ENCODE data around the gene MRPL39.
"Not testable (repeated sequence)": the region's sequence is repeated elsewhere in the genome, so short reads cannot be mapped to it uniquely, and the experiment has no call there.

The MRPL39 gene

DNA sequence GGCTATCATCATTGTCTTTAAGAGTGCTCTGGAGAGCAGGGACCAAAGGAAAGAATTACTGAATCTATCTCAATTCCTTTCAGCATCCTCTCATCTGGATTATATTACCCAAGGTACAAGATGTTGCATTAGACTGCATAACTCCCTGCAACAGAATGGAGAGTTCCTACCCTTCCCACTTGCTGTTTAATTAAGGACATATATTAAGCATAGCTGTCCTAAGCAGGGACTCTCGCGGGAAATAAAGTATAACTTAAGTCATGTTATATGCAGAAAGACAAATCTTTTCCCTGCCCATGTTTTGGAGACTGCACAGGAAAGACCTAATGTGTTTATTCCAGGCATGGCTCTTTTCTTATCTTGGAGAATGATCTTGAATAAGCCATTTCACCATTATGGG, 25.0 kb upstream of the MRPL39 start:
- no peak overlapping the region for H3K27ac ChIP-seq
- TF ChIP-seq, protein P1, sequence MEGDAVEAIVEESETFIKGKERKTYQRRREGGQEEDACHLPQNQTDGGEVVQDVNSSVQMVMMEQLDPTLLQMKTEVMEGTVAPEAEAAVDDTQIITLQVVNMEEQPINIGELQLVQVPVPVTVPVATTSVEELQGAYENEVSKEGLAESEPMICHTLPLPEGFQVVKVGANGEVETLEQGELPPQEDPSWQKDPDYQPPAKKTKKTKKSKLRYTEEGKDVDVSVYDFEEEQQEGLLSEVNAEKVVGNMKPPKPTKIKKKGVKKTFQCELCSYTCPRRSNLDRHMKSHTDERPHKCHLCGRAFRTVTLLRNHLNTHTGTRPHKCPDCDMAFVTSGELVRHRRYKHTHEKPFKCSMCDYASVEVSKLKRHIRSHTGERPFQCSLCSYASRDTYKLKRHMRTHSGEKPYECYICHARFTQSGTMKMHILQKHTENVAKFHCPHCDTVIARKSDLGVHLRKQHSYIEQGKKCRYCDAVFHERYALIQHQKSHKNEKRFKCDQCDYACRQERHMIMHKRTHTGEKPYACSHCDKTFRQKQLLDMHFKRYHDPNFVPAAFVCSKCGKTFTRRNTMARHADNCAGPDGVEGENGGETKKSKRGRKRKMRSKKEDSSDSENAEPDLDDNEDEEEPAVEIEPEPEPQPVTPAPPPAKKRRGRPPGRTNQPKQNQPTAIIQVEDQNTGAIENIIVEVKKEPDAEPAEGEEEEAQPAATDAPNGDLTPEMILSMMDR (IDR thresholded peaks at IDR 0.05), result no peak
- no peak for TF ChIP-seq ZFX (IDR thresholded peaks at IDR 0.05; ENCODE audit: borderline replicate concordance)

DNA sequence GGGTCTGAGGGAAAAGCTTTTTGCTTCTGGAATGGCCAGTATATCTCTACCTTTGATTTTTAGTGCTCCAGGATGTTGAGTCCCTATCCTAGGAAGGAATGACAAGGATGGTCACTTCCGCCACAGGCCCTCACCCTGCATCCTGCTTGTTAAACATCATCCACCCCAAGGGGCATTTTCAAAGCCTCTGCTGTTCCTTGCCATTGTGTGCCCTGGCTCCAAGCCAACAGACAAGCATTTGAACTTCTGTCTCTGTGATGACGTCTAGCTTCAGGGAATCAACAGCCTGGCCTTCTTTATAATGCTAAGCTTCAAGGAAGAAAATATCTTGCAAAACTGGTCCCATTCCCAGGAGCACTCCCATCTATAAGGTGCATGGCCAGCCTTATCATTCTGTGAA, 19.5 kb upstream of the MRPL39 start:
- H3K27ac ChIP-seq, result no peak overlapping the region
- no peak for TF ChIP-seq ZFX (IDR thresholded peaks at IDR 0.05; ENCODE audit: borderline replicate concordance)
- TF ChIP-seq, protein P1 (IDR thresholded peaks at IDR 0.05), result no peak

DNA sequence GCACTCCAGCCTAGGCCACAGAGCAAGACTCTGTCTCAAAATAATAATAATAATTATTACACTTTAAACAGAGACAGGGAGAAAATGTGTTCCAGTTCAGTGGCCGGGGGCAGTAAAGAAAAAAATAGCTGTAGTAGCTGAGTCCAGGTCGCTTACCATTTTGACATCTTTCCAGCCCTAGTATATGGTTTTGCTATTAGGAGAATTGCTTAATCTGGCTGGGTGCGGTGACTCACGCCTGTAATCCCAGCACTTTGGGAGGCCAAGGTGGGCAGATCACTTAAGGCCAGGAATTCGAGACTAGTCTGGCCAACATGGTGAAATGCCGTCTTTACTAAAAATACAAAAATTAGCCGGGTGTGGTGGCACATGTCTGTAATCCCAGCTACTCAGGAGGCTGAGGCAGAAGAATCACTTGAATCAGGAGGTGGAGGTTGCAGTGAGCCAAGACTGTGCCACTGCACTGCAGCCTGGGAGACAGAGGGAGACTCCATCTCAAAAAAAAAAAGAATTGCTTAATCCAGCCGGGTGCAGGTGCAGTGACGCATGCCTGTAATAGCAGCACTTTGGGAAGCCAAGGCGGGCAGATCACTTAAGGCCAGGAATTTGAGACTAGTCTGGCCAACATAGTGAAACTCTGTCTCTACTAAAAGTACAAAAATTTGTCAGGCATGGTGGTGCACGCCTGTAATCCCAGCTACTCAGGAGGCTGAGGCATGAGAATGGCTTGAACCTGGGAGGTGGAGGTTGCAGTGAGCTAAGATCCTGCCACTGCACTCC, 18.7 kb upstream of the MRPL39 start:
- not testable (repeated sequence) for H3K27ac ChIP-seq

DNA sequence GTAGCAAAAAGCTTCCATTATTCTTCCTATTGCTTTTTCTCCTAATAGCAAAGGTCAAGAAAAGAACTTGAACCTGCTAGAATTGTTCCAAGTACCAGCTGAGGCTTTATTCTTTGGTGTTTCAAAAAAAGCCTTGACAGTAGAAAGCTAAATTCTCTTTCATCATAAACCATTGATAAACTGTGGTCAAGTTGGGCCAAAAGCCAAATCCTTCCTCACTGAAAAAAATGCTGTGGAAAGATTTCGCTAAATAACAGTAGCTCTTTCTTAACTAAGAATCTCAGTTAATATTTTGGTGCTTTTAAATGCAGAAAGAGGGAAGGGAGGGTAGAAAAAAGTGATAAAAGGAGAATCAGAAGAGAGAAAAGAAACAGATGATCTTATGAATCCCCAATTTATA, 17.8 kb upstream of the MRPL39 start:
- TF ChIP-seq, protein P1 (IDR thresholded peaks at IDR 0.05), result no peak
- no peak for TF ChIP-seq ZFX (IDR thresholded peaks at IDR 0.05; ENCODE audit: borderline replicate concordance)
- no peak overlapping the region for H3K27ac ChIP-seq

DNA sequence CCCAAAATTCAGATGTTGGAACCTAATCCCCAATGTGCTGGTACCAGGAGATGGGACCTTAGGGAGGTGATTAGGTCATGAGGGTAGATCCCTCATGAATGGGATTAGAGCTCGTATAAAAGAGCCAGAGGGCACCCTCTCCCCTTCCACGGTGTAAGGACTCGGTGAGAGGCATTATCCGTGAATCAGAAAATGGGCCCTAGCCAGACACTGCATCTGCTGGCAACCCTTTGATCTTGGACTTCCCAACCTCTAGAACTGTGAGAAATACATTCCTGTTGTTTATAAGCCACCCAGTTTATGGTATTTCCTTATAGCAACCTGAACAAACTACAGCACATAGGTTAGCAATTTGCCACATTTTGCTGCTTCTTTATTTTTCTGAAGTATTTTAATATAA, 17.2 kb upstream of the MRPL39 start:
- TF ChIP-seq ZFX (IDR thresholded peaks at IDR 0.05; ENCODE audit: borderline replicate concordance), result no peak
- TF ChIP-seq, protein P1 (IDR thresholded peaks at IDR 0.05), result no peak
- H3K27ac ChIP-seq, result no peak overlapping the region

DNA sequence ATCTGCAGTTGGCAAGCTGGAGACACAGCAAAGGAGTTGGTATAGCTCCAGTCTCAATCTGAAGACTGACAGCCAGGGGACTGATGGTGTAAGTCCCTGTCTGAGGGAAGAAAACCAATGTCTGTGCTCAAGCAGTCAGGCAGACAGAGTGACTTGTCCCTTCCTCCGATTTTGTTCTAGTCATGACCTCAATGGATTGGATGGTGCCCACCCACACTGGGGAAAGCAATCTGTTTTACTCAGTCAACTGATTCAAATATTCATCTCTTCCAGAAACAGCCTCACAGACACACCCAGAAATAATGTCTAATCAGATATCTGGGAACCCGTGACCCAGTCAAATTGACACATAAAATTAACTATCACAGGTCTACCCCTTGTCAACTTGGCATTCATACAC, 11.9 kb upstream of the MRPL39 start:
- TF ChIP-seq, protein P1 (IDR thresholded peaks at IDR 0.05), result no peak
- TF ChIP-seq ZFX (IDR thresholded peaks at IDR 0.05; ENCODE audit: borderline replicate concordance), result no peak
- no peak overlapping the region for H3K27ac ChIP-seq

DNA sequence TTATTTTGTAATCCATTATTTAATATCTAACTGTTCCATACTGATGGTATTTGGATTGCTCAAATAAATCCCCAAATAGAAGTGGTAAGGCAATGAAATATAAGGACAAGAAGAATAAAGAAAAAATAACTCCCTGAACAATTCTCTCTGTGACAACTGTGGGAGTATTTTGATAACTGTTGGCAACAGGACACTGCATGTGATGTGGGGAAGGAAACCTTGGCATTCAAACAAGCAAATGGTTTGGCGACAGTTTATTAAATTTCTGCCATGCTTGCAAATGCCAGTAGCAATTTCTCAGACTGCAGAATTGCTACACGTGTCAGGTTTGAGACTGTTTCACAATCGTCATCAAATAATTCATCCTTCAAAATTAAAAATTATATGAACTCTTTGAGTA, 8.6 kb upstream of the MRPL39 start:
- TF ChIP-seq ZFX (IDR thresholded peaks at IDR 0.05; ENCODE audit: borderline replicate concordance), result no peak
- TF ChIP-seq, protein P1 (IDR thresholded peaks at IDR 0.05), result no peak
- H3K27ac ChIP-seq, result no peak overlapping the region

DNA sequence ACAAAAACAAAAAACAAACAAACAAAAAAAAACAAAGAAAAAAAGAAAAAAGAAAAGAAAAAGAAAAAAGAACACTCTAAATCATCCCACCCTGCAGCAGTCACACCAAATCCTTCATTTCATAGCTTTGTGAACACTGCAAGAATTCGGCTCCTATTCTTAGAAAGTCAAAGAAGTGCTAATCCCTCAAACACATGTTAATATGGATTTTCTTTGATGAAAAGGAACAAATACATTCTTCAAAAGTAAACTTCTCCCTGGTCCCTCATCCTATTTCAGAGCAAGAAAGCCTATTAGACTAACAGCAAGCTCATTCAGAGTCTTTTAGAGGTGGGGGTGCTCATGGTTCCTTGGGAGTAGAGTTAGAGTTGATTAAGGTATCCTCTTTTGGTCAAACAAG, 7.2 kb upstream of the MRPL39 start:
- H3K27ac ChIP-seq, result no peak overlapping the region
- TF ChIP-seq ZFX (IDR thresholded peaks at IDR 0.05; ENCODE audit: borderline replicate concordance), result no peak
- TF ChIP-seq, protein P1 (IDR thresholded peaks at IDR 0.05), result no peak
